ENCODE results near the gene C17orf67. TPM values are rescaled to one million over a fixed set of nuclear protein-coding genes. Genes with fewer than 3 reads are reported as not detected.

Gene C17orf67
- total and polyA plus RNA-seq, 2 of the 13 experiments (the other 11 are each of a cell fraction or from before 2014, with no cell fraction given) = 0.41 to 0.86 TPM

DNA sequence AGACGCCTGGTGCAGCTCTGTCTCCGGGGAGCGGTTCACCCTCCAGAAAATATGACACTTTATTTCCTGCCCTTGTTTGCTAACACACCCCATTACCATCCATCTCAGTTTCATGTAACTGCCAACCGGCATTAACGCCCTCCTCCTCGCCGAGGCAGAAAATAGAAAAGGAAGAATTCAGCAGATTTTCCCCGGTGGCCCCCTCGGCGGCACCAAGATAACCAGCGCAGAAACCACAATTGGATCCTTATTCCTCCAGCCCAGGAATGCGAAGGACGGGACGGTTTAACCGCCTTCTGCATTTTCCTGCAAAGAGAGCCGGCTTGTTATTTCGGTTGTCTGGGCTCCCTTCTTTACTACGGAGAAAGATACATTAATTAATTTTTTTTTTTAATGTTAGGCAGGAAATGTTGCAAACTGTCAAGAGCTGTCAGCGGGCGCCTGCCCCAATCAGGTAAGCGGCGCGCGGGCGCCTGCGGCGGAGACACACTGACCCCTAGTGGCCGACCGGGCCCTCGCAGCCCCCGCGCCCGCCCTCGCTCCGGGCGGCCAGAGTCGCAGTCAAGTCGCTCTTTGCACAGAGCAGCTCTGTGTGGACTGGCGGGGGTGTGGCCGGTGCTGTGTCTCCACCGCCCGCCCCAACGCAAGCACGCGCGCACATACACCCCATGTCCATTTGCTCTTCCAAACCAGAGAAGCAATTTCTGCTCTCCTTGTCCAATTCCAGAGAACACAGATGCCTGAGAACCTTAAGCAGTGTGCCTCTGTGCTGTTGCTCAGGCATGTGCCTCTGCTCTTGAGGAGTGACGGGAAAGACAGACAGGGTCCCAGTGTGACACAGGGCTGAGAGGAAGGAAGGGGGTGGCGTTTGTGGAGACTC, 53.6 kb downstream of the C17orf67 start (continued):
- TF ChIP-seq THAP11 (CRISPR knock-in tag; IDR thresholded peaks at IDR 0.05) = no peak
- TF ChIP-seq FOXK2 (IDR thresholded peaks at IDR 0.05) = no peak
- no peak for TF ChIP-seq POLR2A (IDR thresholded peaks at IDR 0.05; ENCODE audit: insufficient read depth in 1 of 2, low read depth in 2 of 2, low read length in 2 of 2)
- TF ChIP-seq, protein P1, sequence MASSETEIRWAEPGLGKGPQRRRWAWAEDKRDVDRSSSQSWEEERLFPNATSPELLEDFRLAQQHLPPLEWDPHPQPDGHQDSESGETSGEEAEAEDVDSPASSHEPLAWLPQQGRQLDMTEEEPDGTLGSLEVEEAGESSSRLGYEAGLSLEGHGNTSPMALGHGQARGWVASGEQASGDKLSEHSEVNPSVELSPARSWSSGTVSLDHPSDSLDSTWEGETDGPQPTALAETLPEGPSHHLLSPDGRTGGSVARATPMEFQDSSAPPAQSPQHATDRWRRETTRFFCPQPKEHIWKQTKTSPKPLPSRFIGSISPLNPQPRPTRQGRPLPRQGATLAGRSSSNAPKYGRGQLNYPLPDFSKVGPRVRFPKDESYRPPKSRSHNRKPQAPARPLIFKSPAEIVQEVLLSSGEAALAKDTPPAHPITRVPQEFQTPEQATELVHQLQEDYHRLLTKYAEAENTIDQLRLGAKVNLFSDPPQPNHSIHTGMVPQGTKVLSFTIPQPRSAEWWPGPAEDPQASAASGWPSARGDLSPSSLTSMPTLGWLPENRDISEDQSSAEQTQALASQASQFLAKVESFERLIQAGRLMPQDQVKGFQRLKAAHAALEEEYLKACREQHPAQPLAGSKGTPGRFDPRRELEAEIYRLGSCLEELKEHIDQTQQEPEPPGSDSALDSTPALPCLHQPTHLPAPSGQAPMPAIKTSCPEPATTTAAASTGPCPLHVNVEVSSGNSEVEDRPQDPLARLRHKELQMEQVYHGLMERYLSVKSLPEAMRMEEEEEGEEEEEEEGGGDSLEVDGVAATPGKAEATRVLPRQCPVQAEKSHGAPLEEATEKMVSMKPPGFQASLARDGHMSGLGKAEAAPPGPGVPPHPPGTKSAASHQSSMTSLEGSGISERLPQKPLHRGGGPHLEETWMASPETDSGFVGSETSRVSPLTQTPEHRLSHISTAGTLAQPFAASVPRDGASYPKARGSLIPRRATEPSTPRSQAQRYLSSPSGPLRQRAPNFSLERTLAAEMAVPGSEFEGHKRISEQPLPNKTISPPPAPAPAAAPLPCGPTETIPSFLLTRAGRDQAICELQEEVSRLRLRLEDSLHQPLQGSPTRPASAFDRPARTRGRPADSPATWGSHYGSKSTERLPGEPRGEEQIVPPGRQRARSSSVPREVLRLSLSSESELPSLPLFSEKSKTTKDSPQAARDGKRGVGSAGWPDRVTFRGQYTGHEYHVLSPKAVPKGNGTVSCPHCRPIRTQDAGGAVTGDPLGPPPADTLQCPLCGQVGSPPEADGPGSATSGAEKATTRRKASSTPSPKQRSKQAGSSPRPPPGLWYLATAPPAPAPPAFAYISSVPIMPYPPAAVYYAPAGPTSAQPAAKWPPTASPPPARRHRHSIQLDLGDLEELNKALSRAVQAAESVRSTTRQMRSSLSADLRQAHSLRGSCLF (CRISPR knock-in tag; IDR thresholded peaks at IDR 0.05; ENCODE audit: borderline replicate concordance) = no peak
- TF ChIP-seq ZNF589 (CRISPR knock-in tag; conservative IDR thresholded peaks at IDR 0.05) = no peak
- no peak for TF ChIP-seq TRIM24 (CRISPR knock-in tag; IDR thresholded peaks at IDR 0.05)
- no peak for TF ChIP-seq MED8 (CRISPR knock-in tag; IDR thresholded peaks at IDR 0.05; ENCODE audit: insufficient replicate concordance)
- TF ChIP-seq ZNF780A (CRISPR knock-in tag; IDR thresholded peaks at IDR 0.05) = no peak
- TF ChIP-seq ZNF614 (CRISPR knock-in tag; IDR thresholded peaks at IDR 0.05; ENCODE audit: borderline replicate concordance) = peak; percentile 47; the same call in 1 of the 2 replicates
- peak; percentile 56; the same call in 1 of the 2 replicates for TF ChIP-seq MEIS1 (CRISPR knock-in tag; IDR thresholded peaks at IDR 0.05; ENCODE audit: borderline replicate concordance)
- TF ChIP-seq AKAP8 (CRISPR knock-in tag; IDR thresholded peaks at IDR 0.05) = 0 out of 2 replicates have a peak, but pooled peaks have one; percentile 51
- TF ChIP-seq NAIF1 (CRISPR knock-in tag; IDR thresholded peaks at IDR 0.05; ENCODE audit: borderline replicate concordance) = no peak
- TF ChIP-seq ZMYM2 (CRISPR knock-in tag; IDR thresholded peaks at IDR 0.05) = 0 out of 2 replicates have a peak, but pooled peaks have one; percentile 40
- TF ChIP-seq ZNF891 (CRISPR knock-in tag; IDR thresholded peaks at IDR 0.05) = no peak
- peak; percentile 48; the same call in 1 of the 2 replicates for TF ChIP-seq GZF1 (CRISPR knock-in tag; IDR thresholded peaks at IDR 0.05)
- TF ChIP-seq, protein P2, sequence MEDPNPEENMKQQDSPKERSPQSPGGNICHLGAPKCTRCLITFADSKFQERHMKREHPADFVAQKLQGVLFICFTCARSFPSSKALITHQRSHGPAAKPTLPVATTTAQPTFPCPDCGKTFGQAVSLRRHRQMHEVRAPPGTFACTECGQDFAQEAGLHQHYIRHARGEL (CRISPR knock-in tag; IDR thresholded peaks at IDR 0.05) = no peak
- TF ChIP-seq ZNF317 (CRISPR knock-in tag; IDR thresholded peaks at IDR 0.05) = no peak
- no peak for TF ChIP-seq JARID2 (CRISPR knock-in tag; IDR thresholded peaks at IDR 0.05; ENCODE audit: insufficient replicate concordance)
- no peak for TF ChIP-seq ZNF543 (CRISPR knock-in tag; IDR thresholded peaks at IDR 0.05)
- TF ChIP-seq SOX5 (CRISPR knock-in tag; IDR thresholded peaks at IDR 0.05; ENCODE audit: borderline replicate concordance) = peak; percentile 44; the same call in 1 of the 2 replicates
- peak; percentile 59 for TF ChIP-seq KAT8 (CRISPR knock-in tag; IDR thresholded peaks at IDR 0.05)
- TF ChIP-seq ZNF556 (CRISPR knock-in tag; IDR thresholded peaks at IDR 0.05; ENCODE audit: borderline replicate concordance) = peak; percentile 26; the same call in 1 of the 2 replicates
- TF ChIP-seq, protein P3, sequence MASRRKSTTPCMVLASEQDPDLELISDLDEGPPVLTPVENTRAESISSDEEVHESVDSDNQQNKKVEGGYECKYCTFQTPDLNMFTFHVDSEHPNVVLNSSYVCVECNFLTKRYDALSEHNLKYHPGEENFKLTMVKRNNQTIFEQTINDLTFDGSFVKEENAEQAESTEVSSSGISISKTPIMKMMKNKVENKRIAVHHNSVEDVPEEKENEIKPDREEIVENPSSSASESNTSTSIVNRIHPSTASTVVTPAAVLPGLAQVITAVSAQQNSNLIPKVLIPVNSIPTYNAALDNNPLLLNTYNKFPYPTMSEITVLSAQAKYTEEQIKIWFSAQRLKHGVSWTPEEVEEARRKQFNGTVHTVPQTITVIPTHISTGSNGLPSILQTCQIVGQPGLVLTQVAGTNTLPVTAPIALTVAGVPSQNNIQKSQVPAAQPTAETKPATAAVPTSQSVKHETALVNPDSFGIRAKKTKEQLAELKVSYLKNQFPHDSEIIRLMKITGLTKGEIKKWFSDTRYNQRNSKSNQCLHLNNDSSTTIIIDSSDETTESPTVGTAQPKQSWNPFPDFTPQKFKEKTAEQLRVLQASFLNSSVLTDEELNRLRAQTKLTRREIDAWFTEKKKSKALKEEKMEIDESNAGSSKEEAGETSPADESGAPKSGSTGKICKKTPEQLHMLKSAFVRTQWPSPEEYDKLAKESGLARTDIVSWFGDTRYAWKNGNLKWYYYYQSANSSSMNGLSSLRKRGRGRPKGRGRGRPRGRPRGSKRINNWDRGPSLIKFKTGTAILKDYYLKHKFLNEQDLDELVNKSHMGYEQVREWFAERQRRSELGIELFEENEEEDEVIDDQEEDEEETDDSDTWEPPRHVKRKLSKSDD (CRISPR knock-in tag; IDR thresholded peaks at IDR 0.05; ENCODE audit: low read depth) = 0 out of 2 replicates have a peak, but pooled peaks have one; percentile 50
